Endothelial cell of umbilical vein (primary cell): ENCODE results near the gene C20orf202.

Experiments used
- EZH2 ChIP-seq: IDR thresholded peaks from 2 replicates; pipeline ENCODE4 v1.6.1; 2012; ENCODE audit warnings: borderline replicate concordance, low read depth, mild to moderate bottlenecking, moderate library complexity, low read length, inconsistent platforms; ENCODE audit not compliant: severe bottlenecking
- GATA2 ChIP-seq: IDR thresholded peaks from 2 replicates; pipeline ENCODE4 v1.7.0; 2011; ENCODE audit warnings: low read depth, mild to moderate bottlenecking, moderate library complexity, mixed read lengths, low read length; ENCODE audit not compliant: insufficient read length, insufficient read depth
- POLR2A ChIP-seq: IDR thresholded peaks from 2 replicates; pipeline ENCODE4 v1.6.1; 2012; ENCODE audit warnings: low read depth, mild to moderate bottlenecking, control low read depth, low read length
- POLR2AphosphoS5 ChIP-seq: IDR thresholded peaks from 2 replicates; pipeline ENCODE4 v1.6.1; 2012; ENCODE audit warnings: low read depth, mild to moderate bottlenecking, control low read depth, low read length, moderate library complexity; ENCODE audit not compliant: insufficient read depth
- TF ChIP-seq, protein P1 (sequence below), 2 donors: IDR thresholded peaks; 1 replicate in 1 of 2; 2 replicates in 1 of 2; pipeline ENCODE4 v1.5.1; 2011; ENCODE audit warnings: low read length in 2 of 2, mild to moderate bottlenecking in 2 of 2, moderate library complexity in 2 of 2, control low read depth in 1 of 2, inconsistent platforms in 1 of 2, low read depth in 1 of 2; ENCODE audit not compliant: insufficient read depth in 1 of 2; ENCODE audit errors: extremely low read depth in 1 of 2
- TF ChIP-seq, protein P2 (sequence below): IDR thresholded peaks from 2 replicates; pipeline ENCODE4 v1.6.1; 2011; ENCODE audit not compliant: insufficient read depth, insufficient read length

DNA sequence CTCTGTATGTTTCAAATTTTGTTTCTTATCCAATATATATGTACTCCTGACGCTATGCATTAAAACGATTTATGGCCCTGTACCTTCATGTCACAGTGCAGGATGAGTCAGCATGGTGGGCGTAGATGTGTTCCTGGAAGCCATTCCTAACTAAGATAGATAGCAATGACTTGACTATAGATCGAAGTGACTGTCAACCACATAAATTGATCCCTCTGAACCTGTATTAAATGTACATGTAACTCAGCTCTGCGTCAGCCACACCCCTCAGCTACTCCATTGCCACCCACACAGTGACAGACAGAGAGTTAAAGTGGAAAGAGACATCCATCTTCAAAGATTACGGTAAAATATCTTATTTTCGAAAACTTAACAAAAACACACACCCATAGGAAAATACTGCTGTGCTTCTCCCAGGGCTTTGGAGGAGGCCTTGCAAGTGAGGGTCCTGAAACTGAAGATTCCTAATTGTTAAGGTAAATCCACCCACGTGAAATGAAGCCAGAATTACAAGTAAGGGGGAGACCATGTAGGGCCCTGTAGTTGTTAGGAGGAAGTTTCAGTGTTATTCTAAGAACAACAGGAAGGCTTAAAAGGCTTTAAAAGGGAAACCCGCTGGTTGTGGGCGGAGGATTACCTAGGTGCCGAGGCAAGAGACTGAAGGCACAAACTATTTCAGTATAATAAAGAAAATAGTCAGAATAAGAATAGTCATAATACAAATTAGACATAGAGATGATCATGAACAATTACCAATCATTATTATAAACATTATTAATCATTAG is 12.3 kb downstream of the C20orf202 start:
- TF ChIP-seq, protein P1, sequence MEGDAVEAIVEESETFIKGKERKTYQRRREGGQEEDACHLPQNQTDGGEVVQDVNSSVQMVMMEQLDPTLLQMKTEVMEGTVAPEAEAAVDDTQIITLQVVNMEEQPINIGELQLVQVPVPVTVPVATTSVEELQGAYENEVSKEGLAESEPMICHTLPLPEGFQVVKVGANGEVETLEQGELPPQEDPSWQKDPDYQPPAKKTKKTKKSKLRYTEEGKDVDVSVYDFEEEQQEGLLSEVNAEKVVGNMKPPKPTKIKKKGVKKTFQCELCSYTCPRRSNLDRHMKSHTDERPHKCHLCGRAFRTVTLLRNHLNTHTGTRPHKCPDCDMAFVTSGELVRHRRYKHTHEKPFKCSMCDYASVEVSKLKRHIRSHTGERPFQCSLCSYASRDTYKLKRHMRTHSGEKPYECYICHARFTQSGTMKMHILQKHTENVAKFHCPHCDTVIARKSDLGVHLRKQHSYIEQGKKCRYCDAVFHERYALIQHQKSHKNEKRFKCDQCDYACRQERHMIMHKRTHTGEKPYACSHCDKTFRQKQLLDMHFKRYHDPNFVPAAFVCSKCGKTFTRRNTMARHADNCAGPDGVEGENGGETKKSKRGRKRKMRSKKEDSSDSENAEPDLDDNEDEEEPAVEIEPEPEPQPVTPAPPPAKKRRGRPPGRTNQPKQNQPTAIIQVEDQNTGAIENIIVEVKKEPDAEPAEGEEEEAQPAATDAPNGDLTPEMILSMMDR (IDR thresholded peaks at IDR 0.05; ENCODE audit: extremely low read depth in 1 of 2, insufficient read depth in 1 of 2, low read depth in 1 of 2, low read length in 2 of 2), result no peak
- TF ChIP-seq POLR2AphosphoS5, result no peak
- TF ChIP-seq, protein P2, sequence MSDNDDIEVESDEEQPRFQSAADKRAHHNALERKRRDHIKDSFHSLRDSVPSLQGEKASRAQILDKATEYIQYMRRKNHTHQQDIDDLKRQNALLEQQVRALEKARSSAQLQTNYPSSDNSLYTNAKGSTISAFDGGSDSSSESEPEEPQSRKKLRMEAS, result no peak
- no peak for TF ChIP-seq EZH2
- TF ChIP-seq POLR2A, result no peak
- no peak for TF ChIP-seq GATA2
